Upper lobe of left lung (tissue), 6 donors: ENCODE data around the gene PLCG2. TPM values are rescaled to one million over a fixed set of nuclear protein-coding genes. Genes with fewer than 3 reads are reported as not detected.
A peak's percentile ranks its signal among the peaks of the same experiment; 100 is the strongest.

Source experiments
- ATAC-seq, 2 donors: fragments of 200-7000 bp; cut with Tn5 transposase; one replicate each; pipeline ENCODE4 v1.9.1; 2022; ENCODE audit warnings: mild to moderate bottlenecking in 2 of 2, moderate library complexity in 2 of 2; ENCODE audit not compliant: low FRiP score in 2 of 2
- DNase-seq, 2 donors: peaks; one replicate each; pipeline ENCODE4 v3.0.0-alpha.2; 2019 to 2020
- H3K27ac ChIP-seq, 4 donors: fragments of 200-600 bp; sonication (generic); one replicate each; pipeline ENCODE4 v1.5.1; 2016 to 2019
- H3K27me3 ChIP-seq, 4 donors: fragments of 200-600 bp; sonication (generic); one replicate each; pipeline ENCODE4 v1.5.1; 2017 to 2019
- H3K36me3 ChIP-seq, 4 donors: fragments of 200-600 bp; sonication (generic); one replicate each; pipeline ENCODE4 v1.5.1; 2016 to 2019
- H3K4me1 ChIP-seq, 4 donors: fragments of 200-600 bp; sonication (generic); one replicate each; pipeline ENCODE4 v1.5.1; 2018 to 2019
- H3K4me3 ChIP-seq, 4 donors: fragments of 200-600 bp; sonication (generic); one replicate each; pipeline ENCODE4 v1.5.1; 2017 to 2019; ENCODE audit warnings: mild to moderate bottlenecking in 2 of 4, moderate library complexity in 1 of 4
- H3K9me3 ChIP-seq, 4 donors: fragments of 200-600 bp; sonication (generic); one replicate each; pipeline ENCODE4 v1.5.1; 2018 to 2019
- EP300 ChIP-seq, 4 donors: sonication (generic); formaldehyde crosslinking; IDR thresholded peaks; one replicate each; pipeline ENCODE4 v1.5.1; 2017; ENCODE audit warnings: antibody characterized with exemption in 4 of 4, control low read depth in 2 of 4
- POLR2A ChIP-seq, 4 donors: fragments of 450-650 bp; IDR thresholded peaks; one replicate each; pipeline ENCODE4 v1.5.1; 2016 to 2017; ENCODE audit warnings: antibody characterized with exemption in 4 of 4, mild to moderate bottlenecking in 2 of 4
- POLR2AphosphoS5 ChIP-seq, 2 donors: sonication (generic); formaldehyde crosslinking; IDR thresholded peaks; one replicate each; pipeline ENCODE4 v1.5.1; 2017; ENCODE audit warnings: antibody characterized with exemption in 2 of 2
- WGBS, 2 donors: methylation state at CpG; one replicate each; pipeline ENCODE4 v1.1.5; 2017 to 2018; 5-methylcytosine and 5-hydroxymethylcytosine counted together
- total RNA-seq, 6 donors: library from RNA; depleted of rRNA in 4 of 6; stranded (reverse); fragments of >200 nt in 4 of 6; gene quantifications; one replicate each; pipeline versions ENCODE4 v1.1.0 to v1.2.1, GENCODE V29; 2016 to 2021
- TF ChIP-seq, protein P1 (sequence below), 6 experiments: fragments of 450-650 bp in 4 of 6; fragments of 200-600 bp in 2 of 6; sonication (generic) in 2 of 6; IDR thresholded peaks; one replicate each; pipeline ENCODE4 v1.5.1; 2016 to 2019; ENCODE audit warnings: antibody characterized with exemption in 6 of 6
- donor health status: DM: no; HTN: no; CAD: no; lungs with moderate emphysema.
- donor health status: DM: no; HTN: yes; CAD: no; lungs with severe emphysema.

The PLCG2 gene
- total RNA-seq, 6 donors from 2014 or later = 13.8 to 85.9 (median 35.1) TPM

DNA sequence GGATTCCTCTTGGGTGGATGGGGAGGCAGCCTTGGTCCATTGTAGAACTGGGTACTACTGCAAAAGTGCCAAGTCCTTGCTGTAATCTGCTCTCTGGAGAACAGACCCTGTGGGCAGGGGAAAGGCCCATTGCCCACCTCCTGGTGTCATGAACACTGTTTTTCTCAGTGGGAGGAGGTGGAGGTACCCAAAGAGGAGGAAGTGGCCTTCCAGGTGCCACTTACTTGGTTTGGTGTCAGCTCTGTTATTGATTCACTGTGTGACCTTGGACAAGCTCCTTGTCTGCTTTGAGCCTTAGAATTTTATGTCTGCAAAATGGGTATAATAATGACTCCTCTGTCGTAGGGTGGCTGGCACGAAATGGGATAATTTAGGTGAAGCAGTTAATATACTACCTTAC, 55.8 kb downstream of the PLCG2 start:
- ATAC-seq (no peak), DNase-seq (no peak)
- TF ChIP-seq POLR2AphosphoS5 (IDR thresholded peaks at IDR 0.05) (no peak), EP300 (IDR thresholded peaks at IDR 0.05) (no peak), POLR2A (IDR thresholded peaks at IDR 0.05) (no peak)
- TF ChIP-seq, protein P1, sequence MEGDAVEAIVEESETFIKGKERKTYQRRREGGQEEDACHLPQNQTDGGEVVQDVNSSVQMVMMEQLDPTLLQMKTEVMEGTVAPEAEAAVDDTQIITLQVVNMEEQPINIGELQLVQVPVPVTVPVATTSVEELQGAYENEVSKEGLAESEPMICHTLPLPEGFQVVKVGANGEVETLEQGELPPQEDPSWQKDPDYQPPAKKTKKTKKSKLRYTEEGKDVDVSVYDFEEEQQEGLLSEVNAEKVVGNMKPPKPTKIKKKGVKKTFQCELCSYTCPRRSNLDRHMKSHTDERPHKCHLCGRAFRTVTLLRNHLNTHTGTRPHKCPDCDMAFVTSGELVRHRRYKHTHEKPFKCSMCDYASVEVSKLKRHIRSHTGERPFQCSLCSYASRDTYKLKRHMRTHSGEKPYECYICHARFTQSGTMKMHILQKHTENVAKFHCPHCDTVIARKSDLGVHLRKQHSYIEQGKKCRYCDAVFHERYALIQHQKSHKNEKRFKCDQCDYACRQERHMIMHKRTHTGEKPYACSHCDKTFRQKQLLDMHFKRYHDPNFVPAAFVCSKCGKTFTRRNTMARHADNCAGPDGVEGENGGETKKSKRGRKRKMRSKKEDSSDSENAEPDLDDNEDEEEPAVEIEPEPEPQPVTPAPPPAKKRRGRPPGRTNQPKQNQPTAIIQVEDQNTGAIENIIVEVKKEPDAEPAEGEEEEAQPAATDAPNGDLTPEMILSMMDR (IDR thresholded peaks at IDR 0.05) = no peak
- 88 to 100% methylated on average over 2 of the region's 2 CpGs for WGBS, 2 donors
- Histone ChIP-seq H3K4me3 (no peak overlapping the region), H3K4me1 (peaks cover 6 to 21% (median 16%) of the 10 kb centered on the region in 4 donors), H3K9me3 (no peaks in the 10 kb centered on the region), H3K36me3 (no peaks in the 10 kb centered on the region), H3K27ac (peak overlapping the region in 1 of 4 donors; percentile 35), H3K27me3 (no peaks in the 10 kb centered on the region)

DNA sequence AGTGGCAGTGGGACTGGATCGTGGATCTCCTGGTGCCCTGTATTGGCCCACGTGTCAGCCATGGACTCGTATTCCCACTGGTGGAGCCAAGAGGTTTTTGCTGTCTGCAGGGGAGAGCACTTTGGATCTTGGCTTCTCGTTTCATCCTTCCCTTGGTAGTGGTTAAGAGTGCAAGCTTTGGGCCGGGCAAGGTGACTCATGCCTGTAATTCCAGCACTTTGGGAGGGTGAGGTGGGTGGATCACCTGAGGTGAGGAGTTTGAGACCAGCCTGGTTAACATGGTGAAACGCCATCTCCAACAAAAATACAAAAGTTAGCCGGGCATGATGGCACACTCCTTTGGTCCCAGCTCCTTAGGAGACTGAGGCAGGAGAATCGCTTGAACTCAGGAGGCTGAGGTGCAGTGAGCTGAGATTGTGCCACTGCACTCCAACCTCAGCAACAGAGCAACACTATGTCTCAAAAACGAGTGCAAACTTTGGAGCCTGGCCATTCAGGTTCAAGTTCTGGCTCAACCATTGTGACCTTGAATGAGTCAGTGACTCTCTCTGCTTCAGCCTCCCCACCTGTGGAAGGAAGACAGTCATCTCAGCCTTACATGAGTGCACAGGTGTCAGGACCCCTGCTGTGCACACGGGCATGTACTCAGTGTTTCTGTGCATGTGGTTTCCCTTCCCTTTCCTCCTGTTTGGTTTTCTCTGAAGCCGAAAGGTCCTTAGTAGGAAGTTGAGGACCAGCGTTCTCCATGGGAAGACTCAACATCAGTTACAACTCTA, 57.4 kb downstream of the PLCG2 start:
- peaks cover 6 to 14% (median 10%) of the 10 kb centered on the region in 4 donors for H3K4me1 ChIP-seq
- DNase-seq (no peak), ATAC-seq (no peak)
- TF ChIP-seq POLR2A (IDR thresholded peaks at IDR 0.05) (no peak), EP300 (IDR thresholded peaks at IDR 0.05) (no peak), POLR2AphosphoS5 (IDR thresholded peaks at IDR 0.05) (no peak)
- TF ChIP-seq, protein P1 (IDR thresholded peaks at IDR 0.05) = no peak
- no peak overlapping the region for H3K4me3 ChIP-seq
- no peaks in the 10 kb centered on the region for H3K27me3 ChIP-seq
- no peaks in the 10 kb centered on the region for H3K9me3 ChIP-seq
- H3K27ac ChIP-seq = no peak overlapping the region
- H3K36me3 ChIP-seq = no peaks in the 10 kb centered on the region
- 73 to 77% methylated on average over 12 of the region's 12 CpGs for WGBS, 2 donors

DNA sequence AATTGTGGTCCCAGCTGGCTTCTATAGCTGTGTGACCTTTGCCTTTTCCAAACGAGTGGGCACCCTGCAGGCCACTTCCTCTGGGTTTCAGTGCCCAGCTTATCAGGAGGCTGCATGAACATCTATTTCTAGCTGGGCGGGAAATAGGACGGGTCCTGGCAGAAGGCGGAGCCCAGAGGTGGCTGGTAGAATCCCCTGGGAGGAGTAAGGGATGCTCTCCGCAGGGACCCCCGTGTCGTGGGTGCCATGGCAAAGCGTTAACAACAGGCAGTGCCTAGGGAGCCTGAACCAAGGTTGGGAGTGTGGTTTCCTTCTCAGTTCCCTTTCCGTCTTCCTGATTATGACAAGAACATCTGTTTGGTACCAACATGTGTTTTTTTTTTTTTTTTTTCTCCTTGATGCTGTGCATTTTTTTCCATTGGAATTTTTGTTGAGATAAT, 58.2 kb downstream of the PLCG2 start:
- Histone ChIP-seq H3K4me3 (no peak overlapping the region), H3K27ac (no peak overlapping the region), H3K27me3 (no peaks in the 10 kb centered on the region), H3K4me1 (peaks cover 7 to 12% (median 10%) of the 10 kb centered on the region in 4 donors), H3K36me3 (no peaks in the 10 kb centered on the region), H3K9me3 (no peaks in the 10 kb centered on the region)
- TF ChIP-seq POLR2A (IDR thresholded peaks at IDR 0.05) (no peak), POLR2AphosphoS5 (IDR thresholded peaks at IDR 0.05) (no peak), EP300 (IDR thresholded peaks at IDR 0.05) (no peak)
- TF ChIP-seq, protein P1 (IDR thresholded peaks at IDR 0.05) = no peak
- no peak for DNase-seq
- no peak for ATAC-seq
- 59 to 64% methylated on average over 9 of the region's 9 CpGs for WGBS, 2 donors

DNA sequence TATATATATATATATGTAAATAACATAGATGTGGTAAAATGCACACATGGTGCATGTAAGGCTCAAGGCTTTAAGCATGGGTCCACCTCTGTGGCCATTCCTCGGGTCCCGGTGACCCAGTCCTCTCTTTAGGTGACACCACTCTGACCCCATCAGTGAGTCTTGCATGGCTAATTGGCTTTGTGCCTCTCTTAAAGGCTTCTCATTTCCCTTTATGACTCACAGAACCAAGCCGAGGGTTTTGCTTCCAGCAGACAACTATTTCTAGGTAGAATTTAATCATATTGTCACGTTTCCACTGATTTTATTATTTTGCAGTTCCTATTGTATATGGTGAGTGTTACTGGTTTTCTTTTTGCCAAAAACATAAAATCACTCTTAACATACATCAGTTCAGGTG, 59.7 kb downstream of the PLCG2 start:
- no peak overlapping the region for H3K27ac ChIP-seq
- peaks cover 3 to 10% (median 8%) of the 10 kb centered on the region in 4 donors for H3K4me1 ChIP-seq
- 68 to 72% methylated on average over 4 of the region's 4 CpGs for WGBS, 2 donors
- no peaks in the 10 kb centered on the region for H3K36me3 ChIP-seq
- H3K9me3 ChIP-seq = no peaks in the 10 kb centered on the region
- TF ChIP-seq POLR2AphosphoS5 (IDR thresholded peaks at IDR 0.05) (no peak), EP300 (IDR thresholded peaks at IDR 0.05) (no peak), POLR2A (IDR thresholded peaks at IDR 0.05) (no peak)
- TF ChIP-seq, protein P1 (IDR thresholded peaks at IDR 0.05) = no peak
- no peak for DNase-seq
- ATAC-seq = no peak
- H3K27me3 ChIP-seq = no peaks in the 10 kb centered on the region
- H3K4me3 ChIP-seq = no peak overlapping the region

DNA sequence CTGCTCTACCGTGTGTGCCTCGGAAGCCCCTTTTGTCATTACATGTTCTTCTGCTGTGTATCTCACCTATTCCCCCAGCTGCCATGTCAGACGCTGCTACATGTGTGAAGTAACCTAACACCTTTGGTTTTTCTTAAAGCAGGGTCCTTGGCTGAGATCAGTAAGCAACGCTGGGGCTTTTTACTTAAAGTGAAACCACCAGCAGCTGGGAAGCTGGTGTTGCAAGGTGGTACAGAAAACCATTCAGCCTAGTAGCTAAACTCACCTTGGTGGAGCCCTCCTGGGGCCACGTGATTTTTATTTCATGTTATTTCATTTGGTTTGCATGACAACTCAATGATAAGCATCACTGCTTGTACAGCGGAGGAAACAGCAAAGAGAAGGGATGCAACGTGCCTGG, 62.6 kb downstream of the PLCG2 start:
- H3K27me3 ChIP-seq = no peaks in the 10 kb centered on the region
- no peak overlapping the region for H3K4me3 ChIP-seq
- no peaks in the 10 kb centered on the region for H3K36me3 ChIP-seq
- H3K4me1 ChIP-seq = peaks cover 3 to 10% (median 8%) of the 10 kb centered on the region in 4 donors
- no peak overlapping the region for H3K27ac ChIP-seq
- TF ChIP-seq POLR2AphosphoS5 (IDR thresholded peaks at IDR 0.05) (no peak), POLR2A (IDR thresholded peaks at IDR 0.05) (no peak), EP300 (IDR thresholded peaks at IDR 0.05) (no peak)
- TF ChIP-seq, protein P1 (IDR thresholded peaks at IDR 0.05) = no peak
- DNase-seq = no peak
- 53 to 64% methylated on average over 7 of the region's 7 CpGs for WGBS, 2 donors
- no peak for ATAC-seq
- H3K9me3 ChIP-seq = no peaks in the 10 kb centered on the region
